Measurements from ENCODE around the gene DENND5A.
"Not testable (repeated sequence)": the region's sequence is repeated elsewhere in the genome, so short reads cannot be mapped to it uniquely, and the experiment has no call there.

The DENND5A gene

GRCh38 chr11:9222654-9223053 lies 42.5 kb downstream of the DENND5A start:
- no peak overlapping the region for H3K4me3 ChIP-seq (ENCODE audit: low read depth, low read length)
- no peak for DNase-seq (ENCODE audit: low read depth)
- TF ChIP-seq MAX (IDR thresholded peaks at IDR 0.05; ENCODE audit: low read depth, low read length) (no peak), POLR2A (IDR thresholded peaks at IDR 0.05; ENCODE audit: extremely low read depth, insufficient read length) (no peak), CTCF (IDR thresholded peaks at IDR 0.05; ENCODE audit: low read depth, low read length) (no peak)

GRCh38 chr11:9220853-9221252 lies 44.3 kb downstream of the DENND5A start:
- H3K4me3 ChIP-seq (ENCODE audit: low read depth, low read length); DNase-seq (ENCODE audit: low read depth): not testable (repeated sequence)

DNA sequence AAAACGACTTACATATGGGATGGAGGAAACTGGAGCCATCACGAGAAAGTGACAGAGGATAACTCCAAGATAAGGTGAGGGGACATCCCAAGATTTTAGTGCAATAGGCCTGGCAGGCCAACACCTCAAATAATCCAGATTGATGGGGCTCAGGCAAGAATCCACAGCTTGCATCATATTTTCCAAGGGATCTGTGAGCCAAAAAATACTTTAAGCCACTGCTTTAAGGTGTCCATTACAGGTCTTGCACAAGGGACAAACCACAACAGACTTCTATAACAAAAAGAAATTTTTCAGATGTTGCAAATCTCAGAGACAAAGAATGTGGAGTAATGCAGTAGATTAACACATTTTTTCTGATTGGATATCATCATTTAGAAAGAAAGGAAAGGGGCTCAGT lies 45.6 kb downstream of the DENND5A start:
- TF ChIP-seq POLR2A (IDR thresholded peaks at IDR 0.05; ENCODE audit: extremely low read depth, insufficient read length) (no peak), MAX (IDR thresholded peaks at IDR 0.05; ENCODE audit: low read depth, low read length) (no peak), MYC (IDR thresholded peaks at IDR 0.05; ENCODE audit: low read depth, low read length) (no peak), CTCF (IDR thresholded peaks at IDR 0.05; ENCODE audit: low read depth, low read length) (no peak)
- H3K4me3 ChIP-seq (ENCODE audit: low read depth, low read length), result no peak overlapping the region
- DNase-seq (ENCODE audit: low read depth), result peak; percentile 46

- H3K4me3 ChIP-seq (ENCODE audit: low read depth, low read length), result no peak overlapping the region
- TF ChIP-seq POLR2A (IDR thresholded peaks at IDR 0.05; ENCODE audit: extremely low read depth, insufficient read length) (no peak), MAX (IDR thresholded peaks at IDR 0.05; ENCODE audit: low read depth, low read length) (no peak), MYC (IDR thresholded peaks at IDR 0.05; ENCODE audit: low read depth, low read length) (no peak), CTCF (IDR thresholded peaks at IDR 0.05; ENCODE audit: low read depth, low read length) (no peak)
- DNase-seq (ENCODE audit: low read depth), result no peak
Measured at GRCh38 chr11:9219115-9219514, 46.0 kb downstream of the DENND5A start.

DNA sequence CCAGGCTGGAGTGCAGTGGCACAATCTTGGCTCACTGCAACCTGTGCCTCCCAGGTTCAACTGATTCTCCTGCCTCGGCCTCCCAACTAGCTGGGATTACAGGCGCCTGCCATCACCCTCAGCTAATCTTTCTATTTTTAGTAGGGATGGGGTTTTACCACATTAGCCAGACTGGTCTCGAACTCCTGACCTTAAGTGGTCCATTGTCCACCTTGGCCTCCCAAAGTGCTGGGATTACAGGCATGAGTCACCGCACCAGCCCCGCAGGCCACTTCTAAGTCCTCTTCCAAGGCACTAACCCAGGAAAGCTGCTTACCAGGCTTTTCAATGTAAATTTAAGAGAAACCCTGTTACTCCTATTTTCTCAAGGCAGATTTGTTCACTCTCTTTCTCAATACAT lies 50.4 kb downstream of the DENND5A start:
- H3K4me3 ChIP-seq (ENCODE audit: low read depth, low read length), result no peak overlapping the region
- TF ChIP-seq MAX (IDR thresholded peaks at IDR 0.05; ENCODE audit: low read depth, low read length), result no peak
- no peak for TF ChIP-seq CTCF (IDR thresholded peaks at IDR 0.05; ENCODE audit: low read depth, low read length)
- no peak for DNase-seq (ENCODE audit: low read depth)

- H3K4me3 ChIP-seq (ENCODE audit: low read depth, low read length), result no peak overlapping the region
- DNase-seq (ENCODE audit: low read depth), result no peak
- TF ChIP-seq MYC (IDR thresholded peaks at IDR 0.05; ENCODE audit: low read depth, low read length) (no peak), CTCF (IDR thresholded peaks at IDR 0.05; ENCODE audit: low read depth, low read length) (no peak), POLR2A (IDR thresholded peaks at IDR 0.05; ENCODE audit: extremely low read depth, insufficient read length) (no peak), MAX (IDR thresholded peaks at IDR 0.05; ENCODE audit: low read depth, low read length) (no peak)
Measured at GRCh38 chr11:9211322-9211721, 53.8 kb downstream of the DENND5A start.
